SU-DHL-6 (cell line): ENCODE data around the gene ZNF273.

ENCODE experiments used
- H2AFZ ChIP-seq: fragments of 200-600 bp; sonication (generic); 2 replicates; pipeline ENCODE4 v1.6.1; 2014; ENCODE audit warnings: low read depth, mild to moderate bottlenecking, moderate library complexity, mixed read lengths, antibody characterized with exemption, low read length; ENCODE audit not compliant: severe bottlenecking
- H3F3A ChIP-seq: fragments of 200-600 bp; shearing (Covaris generic); 2 replicates; pipeline ENCODE4 v1.6.0; 2016; ENCODE audit warnings: antibody characterized with exemption, mild to moderate bottlenecking; ENCODE audit not compliant: insufficient read depth
- H3K27ac ChIP-seq: fragments of 200-600 bp; sonication (generic); 2 replicates; pipeline ENCODE4 v1.5.1; 2016; ENCODE audit warnings: low read depth, mild to moderate bottlenecking, low read length, moderate library complexity, mixed read lengths
- H3K27me3 ChIP-seq: fragments of 200-600 bp; sonication (generic), shearing (Covaris generic); 2 replicates; pipeline ENCODE4 v1.6.0; 2014; ENCODE audit warnings: mild to moderate bottlenecking, low read length
- H3K36me3 ChIP-seq: fragments of 200-600 bp; sonication (generic); 2 replicates; pipeline ENCODE4 v1.6.1; 2014; ENCODE audit warnings: mild to moderate bottlenecking, low read length, mixed read lengths
- H3K4me2 ChIP-seq: fragments of 300-600, 200-600 bp; shearing (Covaris generic), sonication (generic); 2 replicates; pipeline ENCODE4 v1.6.0; 2014; ENCODE audit warnings: low read length, low read depth, mild to moderate bottlenecking; ENCODE audit not compliant: poor library complexity, severe bottlenecking
- H3K4me3 ChIP-seq: fragments of 200-600 bp; sonication (generic); 2 replicates; pipeline ENCODE4 v1.5.1; 2014; ENCODE audit warnings: antibody characterized with exemption, low read length, mild to moderate bottlenecking, mixed read lengths; ENCODE audit not compliant: insufficient read depth, poor library complexity, severe bottlenecking
- H3K79me2 ChIP-seq: fragments of 200-600 bp; sonication (generic); 2 replicates; pipeline ENCODE4 v1.6.1; 2014; ENCODE audit warnings: mild to moderate bottlenecking, low read length, moderate library complexity; ENCODE audit not compliant: insufficient read depth
- H3K9ac ChIP-seq: fragments of 200-600 bp; sonication (generic); 2 replicates; pipeline ENCODE4 v1.7.0; 2014; ENCODE audit warnings: mild to moderate bottlenecking, low read length
- H3K9me2 ChIP-seq: fragments of 200-600 bp; sonication (generic); replicated peaks from 2 replicates; pipeline ENCODE4 v1.6.1; 2014; ENCODE audit warnings: low read length; ENCODE audit not compliant: insufficient read depth
- H3K9me3 ChIP-seq: fragments of 200-600 bp; sonication (generic); 2 replicates; pipeline ENCODE4 v1.6.1; 2014; ENCODE audit warnings: low read length, mixed read lengths; ENCODE audit not compliant: insufficient read depth
- H4K20me1 ChIP-seq: fragments of 200-600 bp; sonication (generic); 2 replicates; pipeline ENCODE4 v1.6.1; 2014; ENCODE audit warnings: low read depth, mild to moderate bottlenecking, antibody characterized with exemption, low read length, moderate library complexity, mixed read lengths
- CTCF ChIP-seq: fragments of 200-600 bp; sonication (generic); IDR thresholded peaks from one replicate; pipeline ENCODE4 v1.5.1; 2017; ENCODE audit warnings: antibody characterized with exemption, mild to moderate bottlenecking, low read length, moderate library complexity; ENCODE audit not compliant: insufficient read depth, poor library complexity, severe bottlenecking
- EZH2phosphoT487 ChIP-seq: fragments of 200-600 bp; sonication (generic), shearing (Covaris generic); conservative IDR thresholded peaks from 2 replicates; pipeline ENCODE4 v1.6.1; 2018; ENCODE audit warnings: mild to moderate bottlenecking, antibody characterized with exemption, low read length, moderate library complexity, mixed read lengths

Gene ZNF273

GRCh38 chr7:64886956-64887545, 16.0 kb upstream of the ZNF273 start:
- Histone ChIP-seq H3K27ac (no peak overlapping the region), H3K4me3 (no peak overlapping the region), H3F3A (no peaks in the 10 kb centered on the region), H3K9ac (no peak overlapping the region), H3K27me3 (no peaks in the 10 kb centered on the region), H3K9me2 (no peaks in the 10 kb centered on the region), H3K36me3 (no peaks in the 10 kb centered on the region), H3K4me2 (no peak overlapping the region), H2AFZ (no peak overlapping the region), H4K20me1 (no peaks in the 10 kb centered on the region), H3K9me3 (no peaks in the 10 kb centered on the region), H3K79me2 (no peaks in the 10 kb centered on the region)
- TF ChIP-seq EZH2phosphoT487, result no peak
- TF ChIP-seq CTCF, result no peak

- peak overlapping the region; percentile 60 for H2AFZ ChIP-seq
- H3K9me3 ChIP-seq, result no peaks in the 10 kb centered on the region
- no peaks in the 10 kb centered on the region for H3K79me2 ChIP-seq
- no peak overlapping the region for H3K27ac ChIP-seq
- H3K27me3 ChIP-seq, result no peaks in the 10 kb centered on the region
- no peak overlapping the region for H3K9ac ChIP-seq
- no peak overlapping the region for H3K4me3 ChIP-seq
- H3K36me3 ChIP-seq, result no peaks in the 10 kb centered on the region
- TF ChIP-seq CTCF (peak; percentile 94), EZH2phosphoT487 (no peak)
- no peaks in the 10 kb centered on the region for H4K20me1 ChIP-seq
- no peaks in the 10 kb centered on the region for H3F3A ChIP-seq
- no peaks in the 10 kb centered on the region for H3K9me2 ChIP-seq
- H3K4me2 ChIP-seq, result peak overlapping the region; percentile 24
Measured at GRCh38 chr7:64887756-64888508, 15.1 kb upstream of the ZNF273 start.

- H3K36me3 ChIP-seq, result no peaks in the 10 kb centered on the region
- H3K27me3 ChIP-seq, result no peaks in the 10 kb centered on the region
- H3K27ac ChIP-seq, result no peak overlapping the region
- no peaks in the 10 kb centered on the region for H3K9me3 ChIP-seq
- H3K9me2 ChIP-seq, result no peaks in the 10 kb centered on the region
- H3K4me2 ChIP-seq, result no peak overlapping the region
- H3K4me3 ChIP-seq, result no peak overlapping the region
- H3F3A ChIP-seq, result no peaks in the 10 kb centered on the region
- no peak overlapping the region for H3K9ac ChIP-seq
- no peak for TF ChIP-seq CTCF
- TF ChIP-seq EZH2phosphoT487, result no peak
- peak overlapping the region; percentile 60 for H2AFZ ChIP-seq
- no peaks in the 10 kb centered on the region for H4K20me1 ChIP-seq
- no peaks in the 10 kb centered on the region for H3K79me2 ChIP-seq
Measured at GRCh38 chr7:64888561-64888900, 14.5 kb upstream of the ZNF273 start.
